Gastrocnemius medialis (tissue), 4 donors: ENCODE data around the gene ABHD17C.

Experiments used
- CTCF ChIP-seq, 5 experiments: fragments of 450-650 bp in 3 of 5; fragments of 200-600 bp in 2 of 5; sonication (generic) in 2 of 5; IDR thresholded peaks in 4 of 5; conservative IDR thresholded peaks in 1 of 5; 1 replicate in 4 of 5; 2 replicates in 1 of 5; pipeline ENCODE4 v1.5.1; 2016 to 2019; ENCODE audit warnings: antibody characterized with exemption in 5 of 5, mild to moderate bottlenecking in 3 of 5, moderate library complexity in 3 of 5
- POLR2A ChIP-seq, 2 donors: fragments of 450-650 bp; IDR thresholded peaks; one replicate each; pipeline ENCODE4 v1.6.1; 2017; ENCODE audit warnings: antibody characterized with exemption in 2 of 2, mild to moderate bottlenecking in 2 of 2, moderate library complexity in 2 of 2

- no peak for TF ChIP-seq CTCF (IDR thresholded peaks at IDR 0.05 in 4 of 5, conservative IDR thresholded peaks at IDR 0.05 in 1 of 5)
- TF ChIP-seq POLR2A (IDR thresholded peaks at IDR 0.05), result no peak
Measured at GRCh38 chr15:80684697-80685096, 10.4 kb upstream of the ABHD17C start.
